Measurements from ENCODE around the gene ARID3C. TPM values are rescaled to one million over a fixed set of nuclear protein-coding genes. Genes with fewer than 3 reads are reported as not detected.

The ARID3C gene
- total RNA-seq, 1 donor, result 0.09 TPM

DNA sequence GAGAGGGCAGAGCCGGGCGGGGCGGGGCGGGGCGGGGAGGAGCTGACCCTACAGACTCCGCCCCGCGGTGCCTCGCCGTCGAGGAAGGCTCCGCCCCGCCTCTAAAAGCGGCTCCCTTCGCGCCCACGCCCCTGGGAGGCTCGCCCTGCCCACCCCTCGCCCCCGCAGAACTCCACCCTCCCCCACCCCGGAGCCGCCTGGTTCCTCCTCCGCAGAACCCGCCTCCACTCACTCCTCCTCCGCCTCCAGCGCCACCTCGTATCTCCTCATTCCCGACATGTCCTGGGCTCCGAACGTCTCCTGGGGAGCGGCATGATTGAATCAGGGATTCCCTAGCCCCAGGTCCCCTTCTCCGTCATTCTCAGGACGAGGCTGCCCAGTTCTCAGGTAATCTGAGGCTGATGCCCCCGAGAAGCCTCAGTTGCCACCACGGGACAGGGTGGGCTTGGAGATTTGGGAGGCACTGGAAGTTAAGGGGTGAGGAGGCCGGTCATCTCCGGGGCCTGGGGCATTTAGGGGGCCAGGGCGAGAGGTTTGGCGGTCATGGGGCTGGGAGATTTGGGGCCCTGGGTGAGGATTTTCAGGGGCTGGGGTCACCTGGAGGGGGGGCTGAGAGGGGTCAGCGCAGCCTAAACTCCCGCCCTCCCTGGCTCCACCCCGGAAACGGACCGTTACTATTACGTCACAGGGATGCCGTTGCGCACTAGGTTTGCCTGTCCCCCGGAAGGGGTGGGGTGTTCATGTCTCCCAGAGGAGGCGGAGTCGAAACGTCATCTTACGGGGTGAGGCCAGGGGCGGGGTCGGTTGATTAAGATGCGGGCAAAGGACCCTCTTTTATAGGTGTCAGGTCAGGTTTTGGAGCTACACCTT, 36.8 kb upstream of the ARID3C start:
- TF ChIP-seq, protein P1, sequence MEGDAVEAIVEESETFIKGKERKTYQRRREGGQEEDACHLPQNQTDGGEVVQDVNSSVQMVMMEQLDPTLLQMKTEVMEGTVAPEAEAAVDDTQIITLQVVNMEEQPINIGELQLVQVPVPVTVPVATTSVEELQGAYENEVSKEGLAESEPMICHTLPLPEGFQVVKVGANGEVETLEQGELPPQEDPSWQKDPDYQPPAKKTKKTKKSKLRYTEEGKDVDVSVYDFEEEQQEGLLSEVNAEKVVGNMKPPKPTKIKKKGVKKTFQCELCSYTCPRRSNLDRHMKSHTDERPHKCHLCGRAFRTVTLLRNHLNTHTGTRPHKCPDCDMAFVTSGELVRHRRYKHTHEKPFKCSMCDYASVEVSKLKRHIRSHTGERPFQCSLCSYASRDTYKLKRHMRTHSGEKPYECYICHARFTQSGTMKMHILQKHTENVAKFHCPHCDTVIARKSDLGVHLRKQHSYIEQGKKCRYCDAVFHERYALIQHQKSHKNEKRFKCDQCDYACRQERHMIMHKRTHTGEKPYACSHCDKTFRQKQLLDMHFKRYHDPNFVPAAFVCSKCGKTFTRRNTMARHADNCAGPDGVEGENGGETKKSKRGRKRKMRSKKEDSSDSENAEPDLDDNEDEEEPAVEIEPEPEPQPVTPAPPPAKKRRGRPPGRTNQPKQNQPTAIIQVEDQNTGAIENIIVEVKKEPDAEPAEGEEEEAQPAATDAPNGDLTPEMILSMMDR (IDR thresholded peaks at IDR 0.05; ENCODE audit: insufficient read depth, low read length), result no peak
- peak; percentile 95 for DNase-seq (ENCODE audit: low read depth)
- H3K4me3 ChIP-seq (ENCODE audit: low read depth, low read length), result peak overlapping the region; percentile 92

DNA sequence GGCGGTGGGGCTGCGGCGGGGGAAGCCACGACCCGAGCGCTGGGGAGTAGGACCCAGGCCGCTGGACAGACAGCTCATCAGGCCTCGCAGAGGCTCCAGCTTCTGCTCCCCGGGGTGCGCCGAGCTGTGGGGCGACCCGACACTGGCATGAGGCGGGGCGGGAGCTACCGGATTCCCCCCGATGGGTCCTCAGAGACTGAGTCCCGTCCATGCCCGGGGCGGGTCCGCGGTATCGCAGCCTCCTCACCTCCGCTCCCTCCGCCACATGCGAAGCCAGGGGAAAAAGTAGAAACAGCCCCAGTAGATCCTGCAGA, 36.2 kb upstream of the ARID3C start:
- H3K4me3 ChIP-seq (ENCODE audit: low read depth, low read length), result peak overlapping the region; percentile 67
- TF ChIP-seq, protein P1 (IDR thresholded peaks at IDR 0.05; ENCODE audit: insufficient read depth, low read length), result no peak
- DNase-seq (ENCODE audit: low read depth), result no peak

DNA sequence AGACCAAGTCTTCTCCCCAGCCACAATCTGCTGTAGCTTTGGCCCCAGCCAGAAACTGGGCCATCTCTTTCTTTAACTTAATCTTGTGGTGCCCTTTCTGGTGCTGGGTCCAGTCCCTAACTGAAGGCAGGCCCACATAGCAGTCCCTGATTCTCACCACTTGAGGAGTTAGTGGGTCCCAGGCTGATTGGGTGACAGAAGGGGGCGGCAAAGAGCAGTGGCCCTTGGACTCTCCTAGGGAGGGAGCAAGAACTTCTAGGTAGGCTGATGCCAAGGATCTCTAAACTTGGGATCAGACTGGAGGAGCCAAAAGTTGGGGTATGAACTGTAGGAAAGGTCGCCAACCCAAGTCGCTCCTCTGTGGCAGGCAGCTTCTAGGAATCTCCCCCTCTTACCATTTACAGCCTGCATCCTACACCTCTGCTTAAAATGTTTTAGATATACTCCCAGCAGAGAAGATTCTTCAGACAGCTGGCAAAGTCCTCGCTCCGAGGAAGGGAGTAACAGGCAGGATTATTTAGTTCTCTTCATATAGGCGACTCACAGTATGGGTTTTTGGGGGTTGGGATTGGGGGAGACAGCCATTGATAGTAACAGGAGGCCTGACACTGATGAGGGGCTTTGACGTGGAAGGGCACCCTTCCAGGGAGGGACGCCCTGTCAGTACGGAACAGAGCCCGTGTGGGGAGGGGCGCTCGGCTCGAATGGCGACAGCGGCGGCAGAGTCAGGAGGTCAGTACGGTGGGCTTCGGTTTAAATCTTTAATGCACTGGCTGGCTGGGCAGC, 35.6 kb upstream of the ARID3C start:
- peak; percentile 77 for DNase-seq (ENCODE audit: low read depth)

DNA sequence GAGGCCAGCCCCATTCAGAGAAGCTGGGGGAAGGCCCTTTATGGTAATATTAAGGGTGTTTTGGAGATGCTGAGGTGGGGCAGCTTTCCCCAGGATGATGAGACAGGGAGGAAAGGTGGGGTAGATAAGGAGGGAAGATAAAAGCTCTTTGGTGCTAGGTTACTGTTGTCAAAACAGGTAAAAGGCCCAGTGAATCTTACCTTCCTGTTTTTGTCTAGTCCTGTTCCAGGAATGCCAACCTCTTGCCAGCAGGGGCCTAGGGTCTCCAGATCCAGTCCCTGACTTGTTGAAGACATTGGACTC, 34.4 kb upstream of the ARID3C start:
- TF ChIP-seq, protein P1 (IDR thresholded peaks at IDR 0.05; ENCODE audit: insufficient read depth, low read length), result no peak
- H3K4me3 ChIP-seq (ENCODE audit: low read depth, low read length), result no peak overlapping the region
- DNase-seq (ENCODE audit: low read depth), result no peak

More for the DNA sequence above, 35.6 kb upstream of the ARID3C start:
- TF ChIP-seq, protein P1 (IDR thresholded peaks at IDR 0.05; ENCODE audit: insufficient read depth, low read length), result peak; percentile 99
- H3K4me3 ChIP-seq (ENCODE audit: low read depth, low read length), result peak overlapping the region; percentile 67

DNA sequence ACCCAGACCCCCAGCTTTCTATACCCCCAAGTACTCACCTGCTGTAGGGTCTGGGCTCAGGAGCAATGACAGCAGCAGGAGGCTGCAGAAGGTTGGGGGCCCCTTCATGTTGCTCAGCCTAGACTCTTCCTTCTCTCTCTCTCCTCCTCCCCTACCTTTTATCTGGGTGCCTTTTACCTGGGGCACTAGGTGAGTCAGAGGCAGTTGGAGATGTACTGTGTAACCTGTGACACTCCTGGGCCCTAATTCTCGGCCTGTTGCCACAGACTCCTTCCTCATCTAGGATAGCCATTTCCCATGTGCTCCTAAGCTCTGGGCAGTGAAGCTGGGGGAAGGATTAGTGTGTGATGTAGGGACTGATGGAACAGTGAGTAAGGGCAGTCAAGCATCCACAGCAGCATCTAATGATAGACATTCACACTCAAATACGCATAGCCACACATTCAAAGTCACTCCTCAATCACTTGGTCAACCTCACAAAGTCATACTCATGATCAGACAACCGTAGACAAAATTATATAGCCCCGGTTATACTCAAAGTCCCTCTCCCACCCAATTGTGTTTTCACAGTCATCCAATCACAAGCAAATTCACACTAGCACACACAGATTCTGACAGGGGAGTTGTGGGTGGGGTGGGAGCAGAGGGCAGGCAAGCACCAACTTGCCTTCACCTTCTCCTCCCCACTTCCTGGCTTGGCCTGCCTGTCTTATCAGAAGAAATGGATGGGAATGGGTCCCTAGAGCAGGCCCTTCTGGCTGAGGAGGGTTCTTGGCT, 33.8 kb upstream of the ARID3C start, which contains the start of gene CCL27:
Gene CCL27 (minus strand): TSS at position 132 of the 777 bp plus-strand sequence. CDS start 24 bp downstream, at position 108.
- no peak for DNase-seq (ENCODE audit: low read depth)
- TF ChIP-seq, protein P1 (IDR thresholded peaks at IDR 0.05; ENCODE audit: insufficient read depth, low read length), result no peak
- no peak within 1 kb of the TSS for H3K4me3 ChIP-seq (ENCODE audit: low read depth, low read length)

DNA sequence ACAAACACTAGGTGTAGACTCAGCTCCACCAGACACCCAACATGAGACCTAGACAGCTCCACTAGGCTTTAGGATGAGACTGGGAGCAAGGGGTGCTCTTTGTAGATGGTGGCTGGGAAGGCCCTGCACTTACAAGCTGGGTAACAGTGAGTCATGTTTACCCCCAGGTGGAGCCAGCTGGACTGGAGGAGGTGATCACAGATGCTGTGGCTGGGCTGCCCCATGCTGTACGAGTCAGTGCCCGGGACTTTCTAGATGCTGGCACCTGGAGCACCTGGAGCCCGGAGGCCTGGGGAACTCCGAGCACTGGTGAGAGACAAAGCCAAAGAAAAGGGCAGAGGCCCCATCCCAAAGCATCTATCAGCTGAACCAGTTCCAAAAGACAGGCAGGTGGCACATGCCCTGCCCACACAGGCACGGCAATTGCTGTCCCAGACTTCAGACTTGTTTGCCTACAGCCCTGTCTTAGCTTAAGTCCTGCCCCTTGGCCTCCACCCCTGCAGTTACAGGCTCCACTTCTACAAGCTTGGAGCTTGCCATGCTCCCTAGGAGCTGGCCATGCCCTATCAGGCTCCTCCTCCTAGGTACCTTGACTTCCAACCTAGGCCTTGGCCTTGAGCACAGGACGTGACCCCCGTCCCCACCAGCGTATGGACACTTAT, 30.9 kb upstream of the ARID3C start:
- no peak for DNase-seq (ENCODE audit: low read depth)
- no peak overlapping the region for H3K4me3 ChIP-seq (ENCODE audit: low read depth, low read length)
- TF ChIP-seq, protein P1 (IDR thresholded peaks at IDR 0.05; ENCODE audit: insufficient read depth, low read length), result no peak
